A549 (cell line): ENCODE data around the gene OVCH1. TPM values are rescaled to one million over a fixed set of nuclear protein-coding genes. Genes with fewer than 3 reads are reported as not detected.

Source experiments
- ATAC-seq, 2 experiments: fragments of 200-7000 bp in 1 of 2; fragments of >200 bp in 1 of 2; cut with Nextera tagmentation in 1 of 2; cut with Tn5 transposase in 1 of 2; 3 replicates each; pipeline versions ENCODE4 v1.8.0 to v1.9.1; 2018 to 2020; ENCODE audit warnings: mild to moderate bottlenecking in 1 of 2, moderate library complexity in 1 of 2
- CTCF ChIA-PET: fragments of 300-600 bp; sonication (Branson Sonifier 250); formaldehyde crosslinking; extraction: SDS; loops from one replicate; lab custom pipeline; 2021; ENCODE audit warnings: antibody characterized with exemption, inconsistent platforms; lab: Yijun Ruan, JAX
- POLR2A ChIA-PET: fragments of 350-600 bp; formaldehyde crosslinking; extraction: SDS; loops from one replicate; lab custom pipeline; 2021; ENCODE audit warnings: antibody characterized with exemption, inconsistent platforms; lab: Yijun Ruan, JAX
- DNase-seq, 2 experiments: peaks; one replicate each; pipeline versions ENCODE4 v3.0.0 to v3.0.0-alpha.2; 2011 to 2016; ENCODE audit warnings: low read depth in 1 of 2, low spot score in 1 of 2
- FAIRE-seq: peaks from 2 replicates; lab custom pipeline; 2011; peaks lifted over from hg19 to GRCh38; lab: Jason Lieb, UNC
- H3K27ac ChIP-seq, 2 experiments: fragments of >200 bp; sonication (Bioruptor Twin); formaldehyde crosslinking; 3 replicates each; pipeline ENCODE4 v1.5.1; 2016 to 2017
- H3K4me1 ChIP-seq: fragments of >200 bp; sonication (Bioruptor Twin); formaldehyde crosslinking; 3 replicates; pipeline ENCODE4 v1.6.1; 2016
- H3K4me2 ChIP-seq: fragments of >200 bp; sonication (Bioruptor Twin); formaldehyde crosslinking; 3 replicates; pipeline ENCODE4 v1.6.1; 2016
- H3K4me3 ChIP-seq: fragments of >200 bp; sonication (Bioruptor Twin); formaldehyde crosslinking; 3 replicates; pipeline ENCODE4 v1.5.1; 2016
- H3K9me3 ChIP-seq: fragments of >200 bp; sonication (Bioruptor Twin); formaldehyde crosslinking; 3 replicates; pipeline ENCODE4 v1.6.1; 2016
- CBX8 ChIP-seq: fragments of 200-600 bp; sonication (generic); IDR thresholded peaks from 2 replicates; pipeline ENCODE4 v1.6.1; 2016
- CEBPB ChIP-seq, 2 experiments: fragments of >200 bp in 1 of 2; sonication (Bioruptor Twin) in 1 of 2; formaldehyde crosslinking in 1 of 2; IDR thresholded peaks; 2 replicates each; pipeline ENCODE4 v1.6.1; 2012 to 2016
- CHD4 ChIP-seq: fragments of 200-600 bp; sonication (generic); IDR thresholded peaks from 2 replicates; pipeline ENCODE4 v1.6.1; 2016; ENCODE audit warnings: antibody characterized with exemption, mild to moderate bottlenecking, borderline replicate concordance
- EHMT2 ChIP-seq: fragments of 200-600 bp; sonication (generic); IDR thresholded peaks from 2 replicates; pipeline ENCODE4 v1.6.1; 2016; ENCODE audit warnings: antibody characterized with exemption, low read depth, mild to moderate bottlenecking, moderate library complexity
- EP300 ChIP-seq, 2 experiments: fragments of >200 bp; sonication (Bioruptor Twin); formaldehyde crosslinking; IDR thresholded peaks; 2 replicates in 1 of 2; 3 replicates in 1 of 2; pipeline ENCODE4 v1.6.1; 2016 to 2017
- FOSB ChIP-seq: fragments of 250-450 bp; sonication (Bioruptor Pico); IDR thresholded peaks from 2 replicates; pipeline ENCODE4 v1.5.0; 2020; ENCODE audit warnings: mild to moderate bottlenecking, moderate library complexity
- FOXS1 ChIP-seq: fragments of 250-450 bp; sonication (Bioruptor Pico); IDR thresholded peaks from 2 replicates; pipeline ENCODE4 v1.5.0; 2020; ENCODE audit warnings: mild to moderate bottlenecking, moderate library complexity
- GATA3 ChIP-seq: IDR thresholded peaks from 2 replicates; pipeline ENCODE4 v1.6.1; 2012; ENCODE audit warnings: borderline replicate concordance
- HDAC2 ChIP-seq: fragments of 200-600 bp; sonication (generic); IDR thresholded peaks from 2 replicates; pipeline ENCODE4 v1.6.1; 2016
- HOXA7 ChIP-seq: fragments of 250-450 bp; sonication (Bioruptor Pico); IDR thresholded peaks from 2 replicates; pipeline ENCODE4 v1.5.0; 2020; ENCODE audit warnings: mild to moderate bottlenecking, moderate library complexity
- HOXB13 ChIP-seq: fragments of 250-450 bp; sonication (Bioruptor Pico); IDR thresholded peaks from 2 replicates; pipeline ENCODE4 v1.5.0; 2020; ENCODE audit warnings: low read depth, mild to moderate bottlenecking, moderate library complexity
- MAZ ChIP-seq: fragments of 150-350 bp; IDR thresholded peaks from 2 replicates; pipeline ENCODE4 v1.6.1; 2014; ENCODE audit warnings: antibody characterized with exemption, low read depth, low read length, borderline replicate concordance
- MYC ChIP-seq: IDR thresholded peaks from 2 replicates; pipeline ENCODE4 v1.6.1; 2012; ENCODE audit warnings: mild to moderate bottlenecking, inconsistent platforms, low read length, improper control_type of control experiment, borderline replicate concordance
- NR3C1 ChIP-seq: fragments of >200 bp; sonication (Bioruptor Twin); formaldehyde crosslinking; IDR thresholded peaks from 3 replicates; pipeline ENCODE4 v1.6.1; 2017
- POLR2A ChIP-seq: IDR thresholded peaks from 2 replicates; pipeline ENCODE4 v1.6.1; 2012; ENCODE audit warnings: mild to moderate bottlenecking, low read length
- POLR2AphosphoS2 ChIP-seq: conservative IDR thresholded peaks from 2 replicates; pipeline ENCODE4 v1.6.1; 2012; ENCODE audit warnings: low read length, improper control_type of control experiment, inconsistent platforms
- RFX5 ChIP-seq: fragments of 450-650 bp; IDR thresholded peaks from 2 replicates; pipeline ENCODE4 v1.7.1; 2014; ENCODE audit warnings: antibody characterized with exemption, mild to moderate bottlenecking, moderate library complexity
- SREBF2 ChIP-seq: fragments of 450-650 bp; IDR thresholded peaks from 2 replicates; pipeline ENCODE4 v1.6.1; 2014; ENCODE audit warnings: mild to moderate bottlenecking, moderate library complexity
- ZFP36 ChIP-seq: fragments of 450-650 bp; IDR thresholded peaks from 2 replicates; pipeline ENCODE4 v1.6.1; 2014; ENCODE audit warnings: borderline replicate concordance; ENCODE audit not compliant: partially characterized antibody
- WGBS: methylation state at CpG from one replicate; pipeline ENCODE4 v1.1.6; 2017; ENCODE audit errors: missing lambda C conversion rate; 5-methylcytosine and 5-hydroxymethylcytosine counted together
- polyA plus RNA-seq, 4 experiments: library from polyadenylated mRNA; depleted of rRNA in 3 of 4; stranded (reverse); fragments of >200 nt; fragmentation: RNase III in 1 of 4; extraction: RNeasy Plus Mini Kit Qiagen cat#74134 plus additional on column Dnase treatment in 1 of 4; gene quantifications; 2 replicates in 3 of 4; 3 replicates in 1 of 4; pipeline ENCODE4 v1.2.3, GENCODE V29; 2011 to 2017
- TF ChIP-seq, protein P1 (sequence below): fragments of 450-650 bp; IDR thresholded peaks from 2 replicates; pipeline ENCODE4 v1.6.1; 2014; ENCODE audit warnings: antibody characterized with exemption
- TF ChIP-seq, protein P2 (sequence below): fragments of >200 bp; sonication (Bioruptor Twin); formaldehyde crosslinking; IDR thresholded peaks from 3 replicates; pipeline ENCODE4 v1.6.1; 2016
- TF ChIP-seq, protein P3 (sequence below): fragments of 200-600 bp; sonication (generic); IDR thresholded peaks from 2 replicates; pipeline ENCODE4 v1.6.1; 2016; ENCODE audit warnings: antibody characterized with exemption, mild to moderate bottlenecking, moderate library complexity
- TF ChIP-seq, protein P4 (sequence below): IDR thresholded peaks from 2 replicates; pipeline ENCODE4 v1.6.1; 2012; ENCODE audit warnings: low read depth, borderline replicate concordance
- TF ChIP-seq, protein P5 (sequence below): fragments of 250-450 bp; sonication (Bioruptor Pico); IDR thresholded peaks from 2 replicates; pipeline ENCODE4 v1.5.0; 2021; ENCODE audit warnings: mild to moderate bottlenecking, moderate library complexity, borderline replicate concordance

The OVCH1 gene
- polyA plus RNA-seq, 2 of the 4 experiments (the other 2 are of a cell fraction) = not detected

DNA sequence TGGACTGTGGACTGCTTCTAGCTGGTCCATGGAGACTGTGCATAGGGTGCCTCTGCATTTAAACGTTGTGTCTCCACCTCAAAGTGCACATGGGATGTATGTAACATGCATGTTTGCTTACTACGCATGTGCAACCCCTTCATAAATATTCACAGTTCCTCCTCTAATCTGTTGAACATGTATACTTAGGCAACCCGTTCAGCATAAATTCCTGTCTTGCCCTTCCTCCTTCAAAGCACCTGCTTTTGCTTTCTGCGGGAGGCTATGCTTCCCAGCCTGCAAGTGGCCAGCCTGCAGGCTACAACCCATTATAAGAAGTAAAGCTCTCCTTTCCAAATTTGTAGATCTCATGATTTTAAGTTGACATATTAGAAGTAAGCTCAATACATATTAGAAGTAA is 33.0 kb upstream of the OVCH1 start:
- POLR2A ChIA-PET = no interaction called here
- no peak overlapping the region for H3K4me2 ChIP-seq
- no peak overlapping the region for H3K27ac ChIP-seq
- no peak for DNase-seq
- no peak for FAIRE-seq
- H3K4me1 ChIP-seq = no peaks in the 10 kb centered on the region
- WGBS = 3% methylated on average over 4 of the region's 4 CpGs
- CTCF ChIA-PET = interaction anchor here (1.9 kb wide), 1 partner anchor 11 kb away, joined by 10 read pairs; no protein-coding TSS in a partner anchor
- no peak for ATAC-seq
- no peak overlapping the region for H3K4me3 ChIP-seq
- TF ChIP-seq GATA3 (no peak), RFX5 (no peak), NR3C1 (no peak), SREBF2 (no peak), HDAC2 (no peak), EP300 (IDR thresholded peaks at IDR 0.05) (no peak), FOSB (CRISPR knock-in tag) (no peak), CEBPB (IDR thresholded peaks at IDR 0.05) (no peak), CHD4 (no peak), CBX8 (no peak), HOXA7 (CRISPR knock-in tag) (no peak), EHMT2 (no peak), MAZ (no peak), POLR2AphosphoS2 (no peak), FOXS1 (CRISPR knock-in tag) (no peak), HOXB13 (CRISPR knock-in tag) (no peak)
- TF ChIP-seq, protein P1, sequence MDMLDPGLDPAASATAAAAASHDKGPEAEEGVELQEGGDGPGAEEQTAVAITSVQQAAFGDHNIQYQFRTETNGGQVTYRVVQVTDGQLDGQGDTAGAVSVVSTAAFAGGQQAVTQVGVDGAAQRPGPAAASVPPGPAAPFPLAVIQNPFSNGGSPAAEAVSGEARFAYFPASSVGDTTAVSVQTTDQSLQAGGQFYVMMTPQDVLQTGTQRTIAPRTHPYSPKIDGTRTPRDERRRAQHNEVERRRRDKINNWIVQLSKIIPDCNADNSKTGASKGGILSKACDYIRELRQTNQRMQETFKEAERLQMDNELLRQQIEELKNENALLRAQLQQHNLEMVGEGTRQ = no peak
- TF ChIP-seq, protein P2, sequence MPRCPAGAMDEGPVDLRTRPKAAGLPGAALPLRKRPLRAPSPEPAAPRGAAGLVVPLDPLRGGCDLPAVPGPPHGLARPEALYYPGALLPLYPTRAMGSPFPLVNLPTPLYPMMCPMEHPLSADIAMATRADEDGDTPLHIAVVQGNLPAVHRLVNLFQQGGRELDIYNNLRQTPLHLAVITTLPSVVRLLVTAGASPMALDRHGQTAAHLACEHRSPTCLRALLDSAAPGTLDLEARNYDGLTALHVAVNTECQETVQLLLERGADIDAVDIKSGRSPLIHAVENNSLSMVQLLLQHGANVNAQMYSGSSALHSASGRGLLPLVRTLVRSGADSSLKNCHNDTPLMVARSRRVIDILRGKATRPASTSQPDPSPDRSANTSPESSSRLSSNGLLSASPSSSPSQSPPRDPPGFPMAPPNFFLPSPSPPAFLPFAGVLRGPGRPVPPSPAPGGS = no peak
- TF ChIP-seq, protein P3, sequence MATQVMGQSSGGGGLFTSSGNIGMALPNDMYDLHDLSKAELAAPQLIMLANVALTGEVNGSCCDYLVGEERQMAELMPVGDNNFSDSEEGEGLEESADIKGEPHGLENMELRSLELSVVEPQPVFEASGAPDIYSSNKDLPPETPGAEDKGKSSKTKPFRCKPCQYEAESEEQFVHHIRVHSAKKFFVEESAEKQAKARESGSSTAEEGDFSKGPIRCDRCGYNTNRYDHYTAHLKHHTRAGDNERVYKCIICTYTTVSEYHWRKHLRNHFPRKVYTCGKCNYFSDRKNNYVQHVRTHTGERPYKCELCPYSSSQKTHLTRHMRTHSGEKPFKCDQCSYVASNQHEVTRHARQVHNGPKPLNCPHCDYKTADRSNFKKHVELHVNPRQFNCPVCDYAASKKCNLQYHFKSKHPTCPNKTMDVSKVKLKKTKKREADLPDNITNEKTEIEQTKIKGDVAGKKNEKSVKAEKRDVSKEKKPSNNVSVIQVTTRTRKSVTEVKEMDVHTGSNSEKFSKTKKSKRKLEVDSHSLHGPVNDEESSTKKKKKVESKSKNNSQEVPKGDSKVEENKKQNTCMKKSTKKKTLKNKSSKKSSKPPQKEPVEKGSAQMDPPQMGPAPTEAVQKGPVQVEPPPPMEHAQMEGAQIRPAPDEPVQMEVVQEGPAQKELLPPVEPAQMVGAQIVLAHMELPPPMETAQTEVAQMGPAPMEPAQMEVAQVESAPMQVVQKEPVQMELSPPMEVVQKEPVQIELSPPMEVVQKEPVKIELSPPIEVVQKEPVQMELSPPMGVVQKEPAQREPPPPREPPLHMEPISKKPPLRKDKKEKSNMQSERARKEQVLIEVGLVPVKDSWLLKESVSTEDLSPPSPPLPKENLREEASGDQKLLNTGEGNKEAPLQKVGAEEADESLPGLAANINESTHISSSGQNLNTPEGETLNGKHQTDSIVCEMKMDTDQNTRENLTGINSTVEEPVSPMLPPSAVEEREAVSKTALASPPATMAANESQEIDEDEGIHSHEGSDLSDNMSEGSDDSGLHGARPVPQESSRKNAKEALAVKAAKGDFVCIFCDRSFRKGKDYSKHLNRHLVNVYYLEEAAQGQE = no peak
- H3K9me3 ChIP-seq = no peaks in the 10 kb centered on the region

DNA sequence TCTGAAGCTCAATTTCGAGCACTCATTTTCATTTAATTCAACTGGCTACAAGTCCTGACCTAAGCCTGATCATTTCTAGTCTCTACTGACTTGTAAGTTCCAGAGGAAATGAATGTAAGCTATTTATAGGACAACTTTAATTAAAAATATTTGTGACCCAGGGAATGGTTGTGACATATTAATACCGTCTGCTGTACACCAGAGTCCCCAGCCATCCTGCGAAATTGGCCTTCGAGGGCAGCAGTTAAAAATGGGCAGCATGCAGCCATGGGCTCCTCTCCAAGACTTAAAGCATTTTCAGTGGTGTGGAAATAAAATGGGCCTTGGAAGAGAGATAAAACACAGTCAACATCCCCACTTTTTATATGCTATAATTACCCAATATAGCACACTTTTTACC is 30.7 kb upstream of the OVCH1 start:
- H3K27ac ChIP-seq = no peak overlapping the region
- H3K4me2 ChIP-seq = no peak overlapping the region
- CTCF ChIA-PET = interaction anchor here (1.2 kb wide), 1 partner anchor 9 kb away, joined by 4 read pairs; no protein-coding TSS in a partner anchor
- no peaks in the 10 kb centered on the region for H3K9me3 ChIP-seq
- no peak overlapping the region for H3K4me3 ChIP-seq
- DNase-seq (no peak), FAIRE-seq (no peak), ATAC-seq (no peak)
- under 1% methylated on average over 4 of the region's 4 CpGs for WGBS
- POLR2A ChIA-PET = no interaction called here
- H3K4me1 ChIP-seq = no peaks in the 10 kb centered on the region
- TF ChIP-seq CEBPB (IDR thresholded peaks at IDR 0.05) (no peak), EHMT2 (no peak), CBX8 (no peak), MYC (no peak), RFX5 (no peak), POLR2AphosphoS2 (no peak), ZFP36 (no peak), POLR2A (no peak)
- TF ChIP-seq, protein P4, sequence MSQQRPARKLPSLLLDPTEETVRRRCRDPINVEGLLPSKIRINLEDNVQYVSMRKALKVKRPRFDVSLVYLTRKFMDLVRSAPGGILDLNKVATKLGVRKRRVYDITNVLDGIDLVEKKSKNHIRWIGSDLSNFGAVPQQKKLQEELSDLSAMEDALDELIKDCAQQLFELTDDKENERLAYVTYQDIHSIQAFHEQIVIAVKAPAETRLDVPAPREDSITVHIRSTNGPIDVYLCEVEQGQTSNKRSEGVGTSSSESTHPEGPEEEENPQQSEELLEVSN = no peak
- TF ChIP-seq, protein P5, sequence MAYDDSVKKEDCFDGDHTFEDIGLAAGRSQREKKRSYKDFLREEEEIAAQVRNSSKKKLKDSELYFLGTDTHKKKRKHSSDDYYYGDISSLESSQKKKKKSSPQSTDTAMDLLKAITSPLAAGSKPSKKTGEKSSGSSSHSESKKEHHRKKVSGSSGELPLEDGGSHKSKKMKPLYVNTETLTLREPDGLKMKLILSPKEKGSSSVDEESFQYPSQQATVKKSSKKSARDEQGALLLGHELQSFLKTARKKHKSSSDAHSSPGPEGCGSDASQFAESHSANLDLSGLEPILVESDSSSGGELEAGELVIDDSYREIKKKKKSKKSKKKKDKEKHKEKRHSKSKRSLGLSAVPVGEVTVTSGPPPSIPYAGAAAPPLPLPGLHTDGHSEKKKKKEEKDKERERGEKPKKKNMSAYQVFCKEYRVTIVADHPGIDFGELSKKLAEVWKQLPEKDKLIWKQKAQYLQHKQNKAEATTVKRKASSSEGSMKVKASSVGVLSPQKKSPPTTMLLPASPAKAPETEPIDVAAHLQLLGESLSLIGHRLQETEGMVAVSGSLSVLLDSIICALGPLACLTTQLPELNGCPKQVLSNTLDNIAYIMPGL (CRISPR knock-in tag) = no peak
